Cortex of kidney (tissue), 1 donor: Measurements from ENCODE around the gene GUSB.
"Not testable (repeated sequence)": the region's sequence is repeated elsewhere in the genome, so short reads cannot be mapped to it uniquely, and the experiment has no call there.

Source experiments
- DNase-seq: peaks from one replicate; lab custom pipeline; 2025; lab: John Stamatoyannopoulos, UW

GUSB gene

DNA sequence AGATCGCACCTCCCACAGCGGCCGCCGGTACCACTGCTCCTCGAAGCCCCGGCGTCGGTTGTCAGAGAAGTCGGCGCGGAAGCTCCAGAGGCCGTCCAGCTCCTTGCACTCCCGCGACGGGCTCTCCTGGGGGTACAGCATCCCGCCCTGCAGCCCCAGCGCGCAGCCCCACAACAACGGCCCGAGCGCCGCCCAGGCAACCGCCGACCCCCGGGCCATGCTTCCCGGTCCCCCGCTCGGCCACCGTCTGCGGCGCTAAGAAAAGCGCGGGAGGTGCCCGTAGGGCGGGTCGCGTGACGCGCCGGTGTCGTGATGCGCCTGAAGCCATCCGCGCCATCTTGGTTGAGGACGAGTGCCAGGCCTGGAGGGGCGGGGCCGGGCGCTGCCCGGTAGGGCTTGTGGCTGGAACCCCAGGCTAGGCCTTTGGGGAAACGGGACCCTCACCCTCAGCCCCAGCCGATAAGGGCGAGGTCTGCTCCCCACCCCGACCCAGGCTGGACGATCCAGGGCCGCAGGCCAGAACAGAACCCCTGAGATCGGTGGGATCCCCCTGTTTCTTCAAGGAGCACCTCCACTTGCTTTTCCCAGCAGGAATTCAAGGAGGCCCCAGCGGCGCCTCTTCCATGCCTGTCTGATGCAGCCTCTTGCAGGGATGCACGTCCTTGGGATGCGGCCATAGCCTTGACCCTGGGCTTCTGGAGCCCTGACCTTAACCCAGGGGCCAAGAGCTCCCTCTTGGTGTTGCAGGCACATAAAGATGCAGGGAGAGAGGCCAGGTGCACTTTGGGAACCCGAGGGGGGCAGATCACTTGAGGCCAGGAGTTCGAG, at the start of gene GUSB:
TSS of gene GUSB (minus strand) at position 249 of the 828 bp plus-strand sequence. CDS start at position 219, 30 bp downstream.
- DNase-seq = peak; percentile 49

DNA sequence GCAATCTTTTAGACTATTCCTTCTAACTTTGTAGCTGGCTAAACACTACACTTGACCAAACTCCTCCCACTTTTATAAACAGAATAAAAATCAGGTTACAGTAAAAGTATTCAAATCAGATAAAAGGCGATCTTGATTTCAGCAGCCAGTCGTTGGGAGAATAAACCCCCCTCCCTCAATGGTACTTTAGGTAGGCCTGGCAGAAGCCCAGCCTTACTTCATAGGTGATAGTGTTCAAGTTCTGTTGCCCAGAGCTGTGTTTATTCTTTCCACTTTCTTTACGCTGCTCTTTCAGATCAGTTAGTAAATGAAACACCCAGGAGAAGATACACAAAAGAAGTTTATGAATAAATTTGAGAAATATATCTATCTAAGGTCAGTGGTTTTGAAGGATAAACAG, 46.3 kb upstream of the GUSB start:
- DNase-seq = not testable (repeated sequence)

DNA sequence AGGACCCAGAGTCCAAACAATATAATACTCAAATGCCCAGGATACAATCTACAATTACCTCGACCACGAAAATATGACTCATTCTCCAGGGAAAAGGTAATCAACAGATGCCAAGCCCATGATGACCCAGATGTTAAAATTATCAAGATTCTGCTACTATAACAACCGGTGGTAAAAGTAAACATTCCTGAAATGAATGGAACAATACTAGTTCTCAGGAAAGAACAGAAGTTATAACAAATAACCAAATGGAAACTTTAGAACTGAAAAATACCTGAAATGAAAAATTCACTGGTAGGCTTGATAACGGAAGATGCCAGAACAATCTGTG, 34.1 kb upstream of the GUSB start:
- no peak for DNase-seq

- no peak for DNase-seq
Measured at GRCh38 chr7:66015440-66016130, 33.6 kb upstream of the GUSB start.

DNA sequence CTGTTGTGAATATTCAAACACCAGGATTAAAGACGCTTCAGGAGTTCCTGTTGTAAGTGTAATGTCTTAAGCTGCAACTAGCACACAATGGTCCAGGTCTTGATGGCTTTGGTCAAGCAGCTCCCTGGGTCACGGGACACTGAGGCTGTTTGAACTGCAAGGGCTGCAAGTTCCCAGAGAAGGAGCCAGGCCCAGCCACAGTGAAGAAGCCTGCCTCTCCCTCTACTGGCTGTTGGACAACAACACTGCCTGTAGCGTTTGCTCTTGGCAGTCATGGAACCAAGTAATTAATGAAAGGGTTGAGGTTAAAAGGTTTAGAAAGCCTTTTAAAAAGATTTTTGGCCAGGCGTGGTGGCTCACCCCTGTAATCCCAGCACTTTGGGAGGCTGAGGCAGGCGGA, 31.9 kb upstream of the GUSB start:
- no peak for DNase-seq

DNA sequence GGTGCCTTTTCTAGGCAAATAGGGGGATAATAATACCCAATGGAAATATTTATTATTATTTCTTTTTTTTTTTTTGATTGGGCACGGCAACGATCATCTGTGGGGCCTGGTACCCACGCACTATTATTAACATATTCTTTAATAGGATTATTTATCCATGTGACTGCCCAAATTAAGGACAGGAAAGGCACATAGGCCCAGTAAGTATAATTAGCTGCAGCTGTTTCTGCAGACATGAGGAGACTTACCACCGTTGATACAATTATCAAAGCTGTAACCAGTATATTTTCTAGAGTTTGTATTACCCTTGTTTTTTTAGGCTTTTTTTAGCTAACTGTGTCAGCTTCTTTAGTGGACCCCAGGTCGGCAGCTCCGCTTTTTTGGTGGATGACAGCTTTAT, 25.2 kb upstream of the GUSB start:
- DNase-seq = no peak

- not testable (repeated sequence) for DNase-seq
Measured at GRCh38 chr7:66005115-66005671, 23.2 kb upstream of the GUSB start.

GRCh38 chr7:66000823-66001417, 18.9 kb upstream of the GUSB start:
- DNase-seq = not testable (repeated sequence)

DNA sequence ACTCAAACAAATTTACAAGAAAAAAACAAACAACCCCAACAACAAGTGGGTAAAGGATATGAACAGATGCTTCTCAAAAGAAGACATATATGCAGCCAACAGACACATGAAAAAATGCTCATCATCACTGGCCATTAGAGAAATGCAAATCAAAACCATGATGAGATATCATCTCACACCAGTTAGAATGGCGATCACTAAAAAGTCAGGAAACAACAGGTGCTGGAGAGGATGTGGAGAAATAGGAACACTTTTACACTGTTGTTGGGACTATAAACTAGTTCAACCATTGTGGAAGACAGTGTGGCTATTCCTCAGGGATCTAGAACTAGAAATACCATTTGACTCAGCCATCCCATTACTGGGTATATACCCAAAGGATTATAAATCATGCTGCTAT, 13.0 kb upstream of the GUSB start:
- DNase-seq = not testable (repeated sequence)

DNA sequence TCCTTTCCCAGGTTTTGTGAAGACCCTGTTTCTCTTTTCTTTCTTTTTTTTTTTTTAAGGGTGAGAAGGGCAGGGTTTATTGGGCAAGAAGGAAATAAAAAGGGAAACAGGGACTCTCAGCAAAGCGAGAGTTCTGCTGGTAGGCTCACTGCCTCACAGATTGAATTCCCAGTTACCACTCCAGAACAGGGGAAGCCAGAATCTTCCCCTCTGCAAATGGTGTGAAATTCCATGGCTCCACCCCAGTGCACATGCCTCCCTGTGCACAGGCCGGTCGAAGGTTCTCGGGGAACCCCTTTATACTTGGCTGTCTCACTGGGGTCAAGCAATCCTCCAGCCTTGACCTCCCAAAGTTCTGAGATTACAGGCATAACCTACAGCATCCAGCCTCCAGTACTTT, 10.5 kb upstream of the GUSB start:
- DNase-seq = no peak

DNA sequence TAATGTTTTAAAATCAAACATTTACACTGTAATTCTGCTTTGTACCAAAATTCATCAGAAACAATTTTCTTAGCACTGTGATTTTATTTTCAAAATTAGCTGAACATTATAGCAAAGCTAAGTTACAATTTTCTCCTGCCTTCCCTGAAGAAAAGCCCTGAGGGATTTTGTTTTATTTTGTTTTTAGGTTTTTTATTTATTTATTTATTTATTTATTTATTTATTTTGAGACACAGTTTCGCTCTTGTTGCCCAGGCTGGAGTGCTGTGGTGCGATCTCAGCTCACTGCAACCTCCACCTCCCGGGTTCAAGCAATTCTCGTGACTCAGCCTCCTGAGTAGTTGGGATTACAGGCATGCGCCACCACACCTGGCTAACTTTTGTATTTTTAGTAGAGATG, 9.8 kb upstream of the GUSB start:
- not testable (repeated sequence) for DNase-seq

DNA sequence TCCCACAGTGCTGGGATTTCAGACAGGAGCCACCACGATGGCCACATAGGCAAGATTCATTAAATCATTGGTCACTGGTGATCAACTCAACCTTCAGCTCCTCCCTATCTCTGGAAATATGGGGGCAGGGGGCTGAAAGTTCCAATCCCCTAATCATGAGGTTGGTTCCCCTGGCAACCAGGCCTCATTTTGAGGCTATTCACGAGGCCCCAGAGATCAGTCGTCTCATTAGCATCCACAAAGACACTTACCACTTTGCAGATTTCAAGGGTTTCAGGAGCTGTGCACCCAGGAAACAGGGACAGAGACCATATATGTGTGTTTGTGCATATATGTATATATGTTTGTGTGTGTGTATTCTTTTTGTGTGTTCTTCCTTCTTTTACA, 7.7 kb upstream of the GUSB start:
- no peak for DNase-seq

DNA sequence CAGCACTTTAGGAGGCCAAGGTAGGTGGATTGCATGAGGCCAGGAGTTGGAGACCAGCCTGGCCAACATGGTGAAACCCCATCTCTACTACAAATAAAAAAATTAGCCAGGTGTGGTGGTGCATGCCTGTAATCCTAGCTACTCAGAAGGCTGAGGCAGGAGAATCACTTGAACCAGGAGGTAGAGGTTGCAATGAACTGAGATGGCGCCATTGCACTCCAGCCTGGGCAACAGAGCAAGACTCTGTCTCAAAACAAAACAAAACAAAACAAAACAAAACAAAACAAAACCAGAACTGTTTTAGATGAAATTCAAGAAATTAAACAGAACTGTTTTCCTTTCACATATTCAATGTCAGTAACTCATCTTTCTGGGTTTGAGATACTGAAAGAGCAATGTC, 6.5 kb upstream of the GUSB start:
- DNase-seq = not testable (repeated sequence)

DNA sequence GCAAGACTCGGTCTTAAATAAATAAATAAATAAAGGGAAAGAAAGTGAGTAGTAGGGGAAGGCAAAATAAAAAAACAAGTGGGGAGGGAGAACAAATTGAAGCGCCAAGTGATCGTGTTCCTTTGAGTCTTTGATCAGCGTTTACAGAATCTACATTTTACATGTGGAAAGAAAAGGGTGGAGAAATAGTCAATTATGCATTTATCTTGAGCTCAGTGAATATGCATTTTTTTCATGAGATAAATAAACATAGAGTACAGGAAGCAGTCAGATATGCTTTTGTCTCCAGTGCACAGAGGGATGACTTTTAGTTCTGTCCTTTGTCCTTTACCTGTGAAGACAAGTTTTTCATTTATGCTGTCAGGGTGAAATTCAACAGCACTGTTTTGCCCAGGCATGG, 6.1 kb upstream of the GUSB start:
- no peak for DNase-seq

- DNase-seq = no peak
Measured at GRCh38 chr7:65983965-65984658, 2.1 kb upstream of the GUSB start.

DNA sequence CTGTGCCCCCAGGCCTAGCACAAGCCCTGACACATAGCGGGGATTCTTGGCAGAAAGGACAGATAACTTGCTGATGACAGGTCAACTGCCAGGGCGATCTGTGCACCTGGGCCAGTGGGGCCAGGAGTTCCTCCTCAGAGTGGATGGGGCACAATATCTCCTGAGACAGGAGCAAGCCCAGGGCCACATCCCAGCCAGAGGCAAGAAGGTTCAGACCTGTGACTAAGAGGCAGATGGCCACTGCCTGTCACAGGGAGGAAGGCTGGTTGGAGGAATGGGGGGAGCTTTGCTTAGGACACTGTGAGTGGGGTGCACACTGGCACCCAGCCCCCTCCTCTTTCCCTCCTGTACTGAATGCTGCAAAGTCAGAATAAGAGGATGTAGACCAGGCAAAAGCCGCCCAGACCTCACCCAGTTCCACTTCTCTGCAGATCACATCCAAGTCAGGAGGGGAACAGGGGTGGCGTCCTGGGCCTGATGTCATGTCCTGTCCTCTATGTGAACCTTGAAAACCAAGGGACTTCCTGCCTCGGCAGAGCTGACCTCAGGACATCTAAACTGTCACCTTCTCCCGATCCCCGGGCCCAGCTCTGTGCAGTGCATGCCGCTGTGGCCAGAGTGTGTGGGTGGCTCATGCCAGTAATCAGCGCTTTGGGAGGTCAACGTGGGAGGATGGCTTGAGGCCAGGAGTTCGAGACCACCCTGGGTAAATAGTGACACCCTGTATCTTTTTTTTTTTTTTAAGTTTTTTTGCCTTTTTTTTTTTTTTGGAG, 1.3 kb downstream of the GUSB start:
- DNase-seq = no peak

DNA sequence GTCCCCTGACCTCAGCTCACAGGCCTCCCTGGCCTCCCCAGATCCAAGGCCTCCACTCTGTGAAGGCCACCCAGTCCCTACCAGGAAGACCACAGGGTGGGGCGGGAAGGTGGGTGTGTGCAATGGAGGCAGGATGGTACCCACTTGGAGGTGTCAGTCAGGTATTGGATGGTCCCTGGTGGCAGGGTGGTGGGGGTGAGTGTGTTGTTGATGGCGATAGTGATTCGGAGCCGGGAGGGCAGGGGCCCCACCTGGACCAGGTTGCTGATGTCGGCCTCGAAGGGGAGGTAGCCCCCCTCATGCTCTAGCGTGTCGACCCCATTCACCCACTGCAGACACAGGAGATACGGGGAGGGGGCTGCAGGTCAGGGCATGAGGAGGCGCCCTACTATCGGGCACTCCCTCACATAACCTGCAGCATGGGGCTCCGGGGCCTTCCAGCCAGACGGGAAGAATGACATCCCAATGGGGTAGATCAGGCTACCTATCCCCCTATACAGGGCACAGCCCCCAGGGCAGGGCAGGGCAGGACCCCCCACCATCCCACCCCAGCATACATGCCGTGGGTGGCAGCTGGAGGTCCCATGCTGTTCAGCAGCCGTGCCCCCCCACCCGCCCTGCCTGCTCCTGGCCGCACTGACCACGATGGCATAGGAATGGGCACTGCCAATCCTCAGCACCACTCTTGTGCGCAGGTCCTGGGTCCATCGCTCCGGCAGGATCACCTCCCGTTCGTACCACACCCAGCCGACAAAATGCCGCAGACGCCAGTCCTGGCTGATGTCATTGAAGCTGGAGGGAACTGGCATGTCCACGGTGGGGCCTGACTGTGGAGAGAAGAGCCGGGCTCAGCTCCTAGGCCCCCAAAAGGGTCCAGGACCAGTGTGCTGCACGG, 2.2 kb downstream of the GUSB start:
- no peak for DNase-seq

DNA sequence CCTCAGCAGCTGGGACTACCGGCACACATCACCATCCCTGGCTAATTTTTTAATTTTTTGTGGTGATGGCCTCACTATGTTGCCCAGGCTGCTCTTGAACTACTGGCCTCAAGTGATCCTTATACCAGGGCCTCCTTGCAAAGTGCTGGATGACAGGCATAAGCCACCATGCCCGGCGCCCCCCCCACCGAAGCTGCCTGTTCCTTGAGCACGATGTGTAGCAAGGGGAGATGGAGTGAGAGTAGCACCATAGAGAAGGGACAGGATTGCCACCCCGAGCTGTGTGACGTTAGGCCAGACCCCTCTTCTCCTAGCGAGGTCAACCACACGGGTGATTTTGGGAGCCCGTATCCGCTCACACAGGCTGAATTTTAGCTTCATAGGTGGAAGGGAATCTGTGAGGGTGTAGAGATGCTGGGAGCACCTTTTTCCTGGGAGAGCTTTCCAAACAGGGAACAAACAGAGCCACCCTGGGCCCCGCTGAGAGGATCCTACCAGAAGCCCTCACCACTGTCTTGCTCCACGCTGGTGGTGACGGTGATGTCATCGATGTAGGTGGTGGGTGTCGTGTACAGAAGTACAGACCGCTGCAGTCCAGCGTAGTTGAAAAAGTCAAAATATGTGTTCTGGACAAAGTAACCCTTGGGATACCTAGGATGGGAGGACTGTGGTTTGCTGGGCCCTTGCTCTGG, 3.0 kb downstream of the GUSB start:
- no peak for DNase-seq

DNA sequence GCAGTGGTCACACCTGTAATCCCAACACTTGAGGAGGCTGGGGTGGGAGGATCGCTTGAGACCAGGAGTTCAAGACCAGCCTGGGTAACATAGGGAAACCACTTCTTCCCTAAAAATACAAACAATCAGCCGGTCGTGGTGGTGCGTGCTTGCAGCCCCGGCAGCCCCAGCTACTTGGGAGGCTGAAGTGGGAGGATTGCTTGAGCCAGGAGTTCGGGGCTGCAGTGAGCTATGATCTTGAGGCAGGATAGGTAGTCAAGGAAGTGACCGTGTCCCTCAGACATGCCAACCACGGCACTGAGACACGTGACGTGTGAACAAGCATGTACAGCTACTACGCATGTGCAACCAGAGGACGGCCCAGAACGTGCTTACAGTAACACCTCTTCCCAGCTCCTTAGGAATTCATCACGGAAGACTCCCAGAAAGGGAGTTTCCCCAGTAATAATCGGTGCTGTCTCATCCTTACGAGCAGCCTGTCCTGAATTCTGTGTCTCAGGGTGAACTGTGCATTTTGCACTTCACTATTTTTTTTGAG, 5.3 kb downstream of the GUSB start:
- no peak for DNase-seq
